Endothelial cell of umbilical vein (primary cell): Measurements from ENCODE around the gene TICAM1. TPM values are rescaled to one million over a fixed set of nuclear protein-coding genes. Genes with fewer than 3 reads are reported as not detected.
"Not testable (repeated sequence)": the region's sequence is repeated elsewhere in the genome, so short reads cannot be mapped to it uniquely, and the experiment has no call there.

Experiments
- BruUV-seq: library from RNA; stranded (reverse); fragments of 400-500 nt; replicated peaks from 2 replicates; lab custom pipeline; 2021; lab: Mats Ljungman, UMichigan
- CTCF ChIA-PET: fragments of 300-600, 350-600 bp; sonication (Branson Sonifier 250); formaldehyde crosslinking; loops from one replicate; lab custom pipeline; 2021; ENCODE audit warnings: antibody characterized with exemption, inconsistent platforms; lab: Charles Lee
- POLR2A ChIA-PET: fragments of 300-600, 350-600 bp; sonication (Branson Sonifier 250); formaldehyde crosslinking; loops from one replicate; lab custom pipeline; 2021; ENCODE audit warnings: antibody characterized with exemption, inconsistent platforms; lab: Charles Lee
- DNase-seq: peaks from one replicate; pipeline ENCODE4 v3.0.0-alpha.2; 2011; ENCODE audit warnings: low read depth, low spot score
- FAIRE-seq: peaks from 2 replicates; lab custom pipeline; 2011; peaks lifted over from hg19 to GRCh38; lab: Jason Lieb, UNC
- H2AFZ ChIP-seq: 2 replicates; pipeline ENCODE4 v1.6.0; 2012; ENCODE audit warnings: low read depth, low read length, control low read depth, inconsistent platforms
- H3K27ac ChIP-seq: 2 replicates; pipeline ENCODE4 v1.5.1; 2011; ENCODE audit warnings: low read depth, mild to moderate bottlenecking, control low read depth, low read length, moderate library complexity; ENCODE audit not compliant: insufficient read depth
- H3K27me3 ChIP-seq, 2 experiments: 2 replicates each; pipeline versions ENCODE4 v1.6.0 to v1.6.1; 2011; ENCODE audit warnings: low read length in 2 of 2, mixed read lengths in 1 of 2; ENCODE audit not compliant: control insufficient read depth in 2 of 2, insufficient read depth in 2 of 2
- H3K36me3 ChIP-seq, 2 experiments: 2 replicates in 1 of 2; 3 replicates in 1 of 2; pipeline ENCODE4 v1.5.1; 2011; ENCODE audit warnings: low read length in 2 of 2, mild to moderate bottlenecking in 1 of 2, moderate library complexity in 1 of 2; ENCODE audit not compliant: control insufficient read depth in 2 of 2, insufficient read depth in 2 of 2; ENCODE audit errors: extremely low read depth in 1 of 2
- H3K4me1 ChIP-seq: 3 replicates; pipeline ENCODE4 v1.5.1; 2011; ENCODE audit warnings: mild to moderate bottlenecking, low read length; ENCODE audit not compliant: control insufficient read depth, insufficient read depth; ENCODE audit errors: extremely low read depth
- H3K4me2 ChIP-seq: 2 replicates; pipeline ENCODE4 v1.6.1; 2011; ENCODE audit warnings: low read length, control low read depth, mixed read lengths; ENCODE audit not compliant: insufficient read depth
- H3K4me3 ChIP-seq, 3 experiments: fragments of 200-600 bp in 1 of 3; sonication (generic), shearing (Covaris generic) in 1 of 3; replicated peaks in 1 of 3; 2 replicates each; pipeline ENCODE4 v1.5.1; 2011 to 2016; ENCODE audit warnings: control low read depth in 3 of 3, low read length in 3 of 3, mild to moderate bottlenecking in 2 of 3, inconsistent platforms in 1 of 3, low read depth in 1 of 3, moderate library complexity in 1 of 3; ENCODE audit not compliant: insufficient read depth in 1 of 3
- H3K79me2 ChIP-seq: 2 replicates; pipeline ENCODE4 v1.6.0; 2012; ENCODE audit warnings: low read length, inconsistent platforms; ENCODE audit not compliant: control insufficient read depth, insufficient read depth
- H3K9ac ChIP-seq: replicated peaks from 2 replicates; pipeline ENCODE3; 2011; ENCODE audit warnings: low read length, control low read depth; ENCODE audit not compliant: insufficient read depth; ENCODE audit errors: extremely low read depth
- H3K9me1 ChIP-seq: replicated peaks from 3 replicates; pipeline ENCODE4 v1.6.0; 2011; ENCODE audit warnings: mild to moderate bottlenecking, low read length; ENCODE audit not compliant: control insufficient read depth, insufficient read depth; ENCODE audit errors: extremely low read depth
- H3K9me3 ChIP-seq: replicated peaks from 2 replicates; pipeline ENCODE4 v1.5.1; 2012; ENCODE audit warnings: low read length, inconsistent platforms; ENCODE audit not compliant: control insufficient read depth, insufficient read depth
- H4K20me1 ChIP-seq: replicated peaks from 2 replicates; pipeline ENCODE3; 2011; ENCODE audit warnings: mild to moderate bottlenecking, low read length; ENCODE audit not compliant: control insufficient read depth, insufficient read depth; ENCODE audit errors: extremely low read depth
- CTCF ChIP-seq, 2 donors: IDR thresholded peaks; 1 replicate in 1 of 2; 2 replicates in 1 of 2; pipeline ENCODE4 v1.5.1; 2011; ENCODE audit warnings: low read length in 2 of 2, mild to moderate bottlenecking in 2 of 2, moderate library complexity in 2 of 2, control low read depth in 1 of 2, inconsistent platforms in 1 of 2, low read depth in 1 of 2; ENCODE audit not compliant: insufficient read depth in 1 of 2; ENCODE audit errors: extremely low read depth in 1 of 2
- EZH2 ChIP-seq: IDR thresholded peaks from 2 replicates; pipeline ENCODE4 v1.6.1; 2012; ENCODE audit warnings: borderline replicate concordance, low read depth, mild to moderate bottlenecking, moderate library complexity, low read length, inconsistent platforms; ENCODE audit not compliant: severe bottlenecking
- FOS ChIP-seq: IDR thresholded peaks from 2 replicates; pipeline ENCODE4 v1.6.1; 2011; ENCODE audit warnings: mild to moderate bottlenecking, low read length, moderate library complexity, borderline replicate concordance; ENCODE audit not compliant: insufficient read depth
- GATA2 ChIP-seq: IDR thresholded peaks from 2 replicates; pipeline ENCODE4 v1.7.0; 2011; ENCODE audit warnings: low read depth, mild to moderate bottlenecking, moderate library complexity, mixed read lengths, low read length; ENCODE audit not compliant: insufficient read length, insufficient read depth
- JUN ChIP-seq: IDR thresholded peaks from 2 replicates; pipeline ENCODE4 v1.6.1; 2011; ENCODE audit warnings: borderline replicate concordance, low read depth; ENCODE audit not compliant: insufficient read length, insufficient read depth
- MYC ChIP-seq: IDR thresholded peaks from one replicate; pipeline ENCODE4 v1.6.1; 2011; ENCODE audit warnings: mild to moderate bottlenecking, low read depth, low read length
- POLR2A ChIP-seq: IDR thresholded peaks from 2 replicates; pipeline ENCODE4 v1.6.1; 2012; ENCODE audit warnings: low read depth, mild to moderate bottlenecking, control low read depth, low read length
- POLR2AphosphoS5 ChIP-seq: IDR thresholded peaks from 2 replicates; pipeline ENCODE4 v1.6.1; 2012; ENCODE audit warnings: low read depth, mild to moderate bottlenecking, control low read depth, low read length, moderate library complexity; ENCODE audit not compliant: insufficient read depth
- dilution Hi-C: fragments of 300-500 bp; cut with MboI; formaldehyde crosslinking; loops from one replicate; pipeline ENCODE4 v1.15.0; 2019; ENCODE audit warnings: low sequenced_read_pairs; ENCODE audit not compliant: extremely low pct_ligation_motif_present
- intact Hi-C: fragments of 100-400 bp; cut with micrococcal nuclease; formaldehyde crosslinking; loops from one replicate; pipeline ENCODE4 v1.10.0; 2022
- polyA plus RNA-seq, 4 experiments: library from polyadenylated mRNA; depleted of rRNA in 3 of 4; stranded (reverse) in 3 of 4; unstranded in 1 of 4; fragments of >200 nt; gene quantifications; 2 replicates each; pipeline versions ENCODE4 v1.2.1 to v1.2.3, GENCODE V29; 2011 to 2012; ENCODE audit warnings: missing spikeins in 1 of 4
- total RNA-seq: library from RNA; stranded (reverse); gene quantifications from 2 replicates; pipeline ENCODE4 v1.2.3, GENCODE V29; 2021
- TF ChIP-seq, protein P1 (sequence below): IDR thresholded peaks from 2 replicates; pipeline ENCODE4 v1.6.1; 2011; ENCODE audit not compliant: insufficient read depth, insufficient read length

Gene TICAM1
- total and polyA plus RNA-seq, 2 donors (not counting 3 experiments of a cell fraction or from before 2014, with no cell fraction given) = 4.8 to 17.6 TPM

DNA sequence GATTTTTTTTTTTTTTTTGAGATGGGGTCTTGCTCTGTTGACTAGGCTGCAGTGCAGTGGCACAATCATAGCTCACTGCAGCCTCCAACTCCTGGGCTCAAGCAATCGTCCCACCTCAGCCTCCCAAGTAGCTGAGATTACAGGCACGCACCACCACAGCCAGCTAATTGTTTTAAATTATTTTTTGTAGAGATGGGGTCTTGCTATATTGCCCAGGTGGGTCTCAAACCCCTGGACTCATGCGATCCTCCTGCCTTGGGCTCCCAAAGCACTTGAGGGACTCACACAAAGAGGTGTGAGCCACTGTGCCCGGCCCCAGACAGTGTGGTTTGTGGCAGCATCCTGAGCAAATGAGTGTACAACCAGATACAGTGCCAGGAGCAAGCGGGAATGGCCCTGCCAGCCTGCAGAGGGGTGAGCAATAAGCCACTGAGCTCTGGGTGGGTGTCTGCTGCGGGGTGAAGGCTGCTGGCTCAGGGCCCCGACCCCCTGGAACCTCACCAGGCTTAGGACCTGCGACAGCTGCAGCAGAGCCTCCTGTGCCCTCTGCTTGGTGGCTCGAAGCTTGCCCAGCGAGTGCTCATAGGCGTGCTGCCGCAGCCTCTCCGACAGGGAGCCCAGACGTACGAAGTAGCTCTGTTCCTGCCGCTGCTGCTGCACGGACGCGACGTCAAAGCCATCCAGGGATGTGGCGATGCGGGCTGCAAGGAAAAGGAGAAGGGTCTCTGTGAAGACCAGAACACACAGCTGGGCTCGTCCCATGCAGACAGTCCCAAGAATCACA lies 15.9 kb upstream of the TICAM1 start:
- H3K27me3 ChIP-seq = no peaks in the 10 kb centered on the region
- H3K27ac ChIP-seq = no peak overlapping the region
- H3K79me2 ChIP-seq = no peaks in the 10 kb centered on the region
- H3K9ac ChIP-seq = no peak overlapping the region
- no peaks in the 10 kb centered on the region for H3K9me3 ChIP-seq
- H3K4me2 ChIP-seq = no peak overlapping the region
- POLR2A ChIA-PET = no interaction called here
- no peak overlapping the region for H3K4me3 ChIP-seq
- TF ChIP-seq GATA2 (no peak), CTCF (IDR thresholded peaks at IDR 0.05; ENCODE audit: extremely low read depth in 1 of 2, insufficient read depth in 1 of 2, low read depth in 1 of 2, low read length in 2 of 2) (no peak), POLR2AphosphoS5 (no peak), EZH2 (no peak), POLR2A (no peak), FOS (no peak), JUN (no peak), MYC (no peak)
- TF ChIP-seq, protein P1, sequence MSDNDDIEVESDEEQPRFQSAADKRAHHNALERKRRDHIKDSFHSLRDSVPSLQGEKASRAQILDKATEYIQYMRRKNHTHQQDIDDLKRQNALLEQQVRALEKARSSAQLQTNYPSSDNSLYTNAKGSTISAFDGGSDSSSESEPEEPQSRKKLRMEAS = no peak
- peaks cover 8 to 24% of the 10 kb centered on the region in 2 experiments for H3K36me3 ChIP-seq
- no TSS peak for BruUV-seq
- FAIRE-seq (no peak), DNase-seq (no peak)
- intact Hi-C loops (no loop called here), dilution Hi-C loops (no loop called here)
- no peaks in the 10 kb centered on the region for H3K9me1 ChIP-seq
- no peaks in the 10 kb centered on the region for H3K4me1 ChIP-seq
- CTCF ChIA-PET = interaction anchor here (7.0 kb wide), 1 partner anchor 37 kb away, joined by 59 read pairs; no protein-coding TSS in a partner anchor
- no peaks in the 10 kb centered on the region for H4K20me1 ChIP-seq
- no peak overlapping the region for H2AFZ ChIP-seq

DNA sequence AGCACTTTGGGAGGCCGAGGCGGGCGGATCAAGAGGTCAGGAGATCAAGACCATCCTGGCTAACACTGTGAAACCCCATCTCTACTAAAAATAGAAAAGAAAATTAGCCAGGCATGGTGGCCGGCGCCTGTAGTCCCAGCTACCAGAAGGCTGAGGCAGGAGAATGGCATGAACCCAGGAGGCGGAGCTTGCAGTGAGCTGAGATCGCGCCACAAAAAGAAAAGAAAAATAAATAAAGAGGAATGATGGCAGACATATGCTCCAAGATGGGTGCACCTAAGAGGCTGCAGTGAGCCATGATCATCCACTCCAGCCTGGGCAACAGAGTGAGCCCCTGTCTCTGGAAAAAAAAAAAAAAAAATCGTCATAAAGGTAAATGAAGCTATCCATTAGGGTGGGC lies 14.5 kb upstream of the TICAM1 start:
- CTCF ChIA-PET = interaction anchor here (0.7 to 7.0 kb wide), 4 partner anchors 27 to 427 kb away, joined by 3 to 59 read pairs (median 4); no protein-coding TSS in a partner anchor

More for the DNA sequence above, 14.5 kb upstream of the TICAM1 start:
- FAIRE-seq, H3K79me2 ChIP-seq, H3K9ac ChIP-seq, H3K4me2 ChIP-seq, H2AFZ ChIP-seq, dilution Hi-C loops, H3K27ac ChIP-seq, H4K20me1 ChIP-seq, DNase-seq, BruUV-seq, intact Hi-C loops, H3K4me1 ChIP-seq, H3K9me1 ChIP-seq, H3K9me3 ChIP-seq, H3K27me3 ChIP-seq, H3K4me3 ChIP-seq: not testable (repeated sequence)
- peaks cover 8 to 27% of the 10 kb centered on the region in 2 experiments for H3K36me3 ChIP-seq
- POLR2A ChIA-PET = interaction anchor here (0.6 to 0.7 kb wide), 2 partner anchors 25 to 103 kb away, joined by 3 read pairs; no protein-coding TSS in a partner anchor
